Gastroesophageal sphincter (tissue), 4 donors: ENCODE data around the gene FUT4. TPM values are rescaled to one million over a fixed set of nuclear protein-coding genes. Genes with fewer than 3 reads are reported as not detected.
"Not testable (repeated sequence)": the region's sequence is repeated elsewhere in the genome, so short reads cannot be mapped to it uniquely, and the experiment has no call there.

Experiments used
- ATAC-seq: fragments of 150-250 bp; one replicate; pipeline ENCODE4 v1.9.1; 2016; ENCODE audit warnings: mild to moderate bottlenecking, moderate library complexity
- H3K27ac ChIP-seq, 4 donors: fragments of 200-600 bp; sonication (generic) in 3 of 4; 1 replicate in 3 of 4; 2 replicates in 1 of 4; pipeline ENCODE4 v1.5.1; 2016 to 2019
- H3K27me3 ChIP-seq: fragments of 200-600 bp; sonication (generic); one replicate; pipeline ENCODE4 v1.5.1; 2019
- H3K36me3 ChIP-seq, 2 donors: fragments of 200-600 bp; sonication (generic); one replicate each; pipeline ENCODE4 v1.5.1; 2019; ENCODE audit warnings: control low read depth in 1 of 2
- H3K4me1 ChIP-seq, 3 donors: fragments of 200-600 bp; sonication (generic); 1 replicate in 2 of 3; 2 replicates in 1 of 3; pipeline ENCODE4 v1.5.1; 2016 to 2019; ENCODE audit warnings: control low read depth in 2 of 3
- H3K4me3 ChIP-seq, 2 donors: fragments of 200-600 bp; sonication (generic); one replicate each; pipeline ENCODE4 v1.5.1; 2019; ENCODE audit warnings: mild to moderate bottlenecking in 1 of 2, moderate library complexity in 1 of 2
- H3K9me3 ChIP-seq, 3 donors: fragments of 200-600 bp; sonication (generic); one replicate each; pipeline ENCODE4 v1.5.1; 2017 to 2019; ENCODE audit warnings: control low read depth in 2 of 3
- CTCF ChIP-seq, 4 experiments: fragments of 200-600 bp in 2 of 4; fragments of 450-650 bp in 2 of 4; sonication (generic) in 1 of 4; IDR thresholded peaks; one replicate each; pipeline ENCODE4 v1.5.1; 2017 to 2019; ENCODE audit warnings: antibody characterized with exemption in 4 of 4, mild to moderate bottlenecking in 2 of 4, moderate library complexity in 2 of 4
- EP300 ChIP-seq: sonication (generic); formaldehyde crosslinking; IDR thresholded peaks from one replicate; pipeline ENCODE4 v1.6.1; 2017; ENCODE audit warnings: antibody characterized with exemption, mild to moderate bottlenecking
- POLR2A ChIP-seq, 2 donors: fragments of 450-650 bp; IDR thresholded peaks; one replicate each; pipeline ENCODE4 v1.6.1; 2017; ENCODE audit warnings: antibody characterized with exemption in 2 of 2, mild to moderate bottlenecking in 2 of 2, moderate library complexity in 1 of 2
- POLR2AphosphoS5 ChIP-seq: sonication (generic); formaldehyde crosslinking; IDR thresholded peaks from one replicate; pipeline ENCODE4 v1.6.1; 2017; ENCODE audit warnings: antibody characterized with exemption
- WGBS, 2 donors: methylation state at CpG; one replicate each; pipeline ENCODE4 v1.1.5; 2018; ENCODE audit warnings: low coverage in 1 of 2; 5-methylcytosine and 5-hydroxymethylcytosine counted together
- total RNA-seq, 4 donors: library from RNA; depleted of rRNA; stranded (reverse); fragments of >200 nt; gene quantifications; one replicate each; pipeline ENCODE4 v1.1.0, GENCODE V29; 2016

The FUT4 gene
- total RNA-seq, 4 donors from 2014 or later = 5.2 to 7.8 (median 7.6) TPM

GRCh38 chr11:94549146-94549545 is 5.4 kb downstream of the FUT4 start:
- Histone ChIP-seq H3K36me3 (no peaks in the 10 kb centered on the region), H3K4me3 (no peak overlapping the region), H3K27ac (no peak overlapping the region), H3K4me1 (peaks cover 0 to 54% (median 20%) of the 10 kb centered on the region in 3 donors), H3K9me3 (no peaks in the 10 kb centered on the region), H3K27me3 (no peaks in the 10 kb centered on the region)
- TF ChIP-seq CTCF (IDR thresholded peaks at IDR 0.05) (no peak), POLR2A (IDR thresholded peaks at IDR 0.05) (no peak), EP300 (no peak), POLR2AphosphoS5 (no peak)
- WGBS, 2 donors = 38 to 50% methylated on average over 3 to 5 of the region's 5 CpGs
- no peak for ATAC-seq

GRCh38 chr11:94550513-94550912 is 6.8 kb downstream of the FUT4 start:
- no peak overlapping the region for H3K4me3 ChIP-seq
- TF ChIP-seq POLR2AphosphoS5 = no peak
- no peak for TF ChIP-seq POLR2A (IDR thresholded peaks at IDR 0.05)
- no peak for TF ChIP-seq CTCF (IDR thresholded peaks at IDR 0.05)
- no peak for TF ChIP-seq EP300
- H3K27ac ChIP-seq = no peak overlapping the region
- no peaks in the 10 kb centered on the region for H3K27me3 ChIP-seq
- 64 to 67% methylated on average over 4 of the region's 4 CpGs for WGBS, 2 donors
- peaks cover 0 to 42% (median 14%) of the 10 kb centered on the region in 3 donors for H3K4me1 ChIP-seq
- no peak for ATAC-seq
- no peaks in the 10 kb centered on the region for H3K9me3 ChIP-seq
- H3K36me3 ChIP-seq = no peaks in the 10 kb centered on the region

GRCh38 chr11:94553938-94554337 is 10.2 kb downstream of the FUT4 start:
- Histone ChIP-seq H3K27ac (no peak overlapping the region), H3K4me1 (peaks cover 0 to 20% (median 0%) of the 10 kb centered on the region in 3 donors), H3K36me3 (no peaks in the 10 kb centered on the region), H3K9me3 (no peaks in the 10 kb centered on the region), H3K27me3 (no peaks in the 10 kb centered on the region), H3K4me3 (no peak overlapping the region)
- WGBS, 2 donors = 25 to 29% methylated on average over 1 of the region's 1 CpG
- no peak for ATAC-seq
- TF ChIP-seq POLR2A (IDR thresholded peaks at IDR 0.05) (no peak), CTCF (IDR thresholded peaks at IDR 0.05) (no peak), EP300 (no peak), POLR2AphosphoS5 (no peak)

GRCh38 chr11:94555752-94556329 is 12.1 kb downstream of the FUT4 start:
- H3K27me3 ChIP-seq, H3K4me3 ChIP-seq, H3K9me3 ChIP-seq, H3K27ac ChIP-seq, ATAC-seq, H3K36me3 ChIP-seq: not testable (repeated sequence)
- WGBS, 2 donors = 93% methylated on average over 8 of the region's 8 CpGs
- H3K4me1 ChIP-seq = peaks cover 0 to 11% (median 0%) of the 10 kb centered on the region in 3 donors

- no peaks in the 10 kb centered on the region for H3K27me3 ChIP-seq
- no peak overlapping the region for H3K4me3 ChIP-seq
- H3K36me3 ChIP-seq = no peaks in the 10 kb centered on the region
- no peak for TF ChIP-seq POLR2AphosphoS5
- TF ChIP-seq POLR2A (IDR thresholded peaks at IDR 0.05) = no peak
- TF ChIP-seq EP300 = no peak
- no peak for TF ChIP-seq CTCF (IDR thresholded peaks at IDR 0.05)
- no peaks in the 10 kb centered on the region for H3K9me3 ChIP-seq
- H3K4me1 ChIP-seq = peaks cover 0 to 11% (median 0%) of the 10 kb centered on the region in 3 donors
- H3K27ac ChIP-seq = no peak overlapping the region
- no peak for ATAC-seq
Observed at GRCh38 chr11:94557421-94557820, 13.7 kb downstream of the FUT4 start.
